CD4-positive, alpha-beta T cell treated with Interleukin-15 for 4 hours (primary cell): ENCODE measurements around the gene ARMH4.

Source experiments
- DNase-seq: peaks from one replicate; pipeline ENCODE4 v3.0.0-alpha.2; 2020; ENCODE audit warnings: low spot score

Gene ARMH4

GRCh38 chr14:58098507-58098906 lies 53.5 kb downstream of the ARMH4 start:
- no peak for DNase-seq

GRCh38 chr14:58096731-58097130 lies 55.3 kb downstream of the ARMH4 start:
- DNase-seq: no peak

DNA sequence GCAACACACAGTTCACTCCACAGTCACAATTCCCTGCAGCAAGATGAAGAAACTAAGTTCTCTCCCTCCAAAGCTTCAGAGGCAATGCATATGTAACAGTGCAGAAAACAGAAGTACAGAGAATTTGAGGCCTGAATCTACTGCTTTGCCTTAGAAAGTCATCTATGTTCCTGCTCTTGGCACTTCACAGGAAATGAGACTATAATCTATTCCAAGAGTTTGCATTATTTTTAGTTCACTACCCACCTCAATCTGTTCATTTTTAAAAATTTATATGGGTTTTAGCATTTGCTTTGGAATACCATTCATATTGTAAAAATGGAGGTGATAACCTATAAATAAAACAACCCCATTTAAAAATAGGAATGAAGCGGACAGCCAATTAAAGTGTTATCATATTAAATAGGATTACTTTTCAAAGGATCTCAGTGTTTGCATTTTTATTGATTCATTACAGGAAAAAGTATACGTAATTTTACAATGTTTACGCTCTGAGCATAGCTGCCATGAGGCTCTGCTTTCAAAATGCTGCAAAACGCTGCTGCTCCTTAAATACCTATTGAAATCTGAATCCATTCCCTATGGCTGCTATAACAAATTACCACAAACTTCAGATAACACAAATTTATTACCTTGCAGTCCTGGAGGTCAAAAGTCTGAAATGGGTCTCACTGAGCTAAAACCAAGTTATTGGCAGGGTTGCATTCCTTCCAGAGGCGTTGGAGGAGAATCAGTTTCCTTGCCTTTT lies 60.0 kb downstream of the ARMH4 start:
- DNase-seq: no peak

GRCh38 chr14:58089612-58090011 lies 62.4 kb downstream of the ARMH4 start:
- no peak for DNase-seq

- DNase-seq: no peak
These were observed 63.1 kb downstream of the ARMH4 start for GRCh38 chr14:58088961-58089360.

DNA sequence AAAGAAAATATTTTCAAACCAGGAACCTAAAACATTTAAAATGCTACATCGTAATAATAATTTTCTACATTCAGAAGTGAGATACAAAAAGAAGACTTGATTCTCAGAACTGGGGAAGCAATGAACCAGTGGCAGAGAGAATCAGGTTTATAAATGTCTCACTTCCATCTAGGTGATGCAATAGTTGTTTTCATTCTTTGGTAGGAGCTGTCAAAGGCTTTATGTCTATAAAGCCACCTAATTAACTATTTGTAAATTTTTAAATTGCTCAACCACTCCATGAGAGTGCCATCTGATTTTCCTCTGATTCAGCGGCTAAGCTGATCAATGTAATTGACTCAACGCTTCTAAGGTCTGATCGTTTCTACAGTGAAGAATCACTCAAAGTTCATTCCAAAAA lies 66.1 kb downstream of the ARMH4 start:
- no peak for DNase-seq

GRCh38 chr14:58082491-58083098 lies 69.4 kb downstream of the ARMH4 start:
- DNase-seq: no peak

DNA sequence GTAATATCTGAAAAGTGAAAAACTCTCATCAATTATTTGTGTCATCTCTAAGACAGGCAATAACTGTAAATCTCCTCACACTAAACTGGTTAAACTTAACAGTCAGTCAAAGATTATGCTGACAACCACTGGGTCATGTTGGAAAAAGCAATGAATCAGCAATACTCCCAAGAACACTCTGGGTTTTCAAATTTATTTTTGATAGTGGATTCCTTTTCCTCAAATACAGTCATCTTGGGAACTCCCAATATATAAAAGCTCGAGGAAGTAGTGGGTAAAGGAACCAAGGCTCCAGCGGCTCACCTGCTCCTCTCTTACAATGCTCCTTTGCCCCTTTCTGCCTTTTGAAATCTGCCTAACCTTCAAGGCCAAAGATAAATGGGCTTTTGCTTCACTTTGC lies 70.0 kb downstream of the ARMH4 start:
- DNase-seq: no peak

DNA sequence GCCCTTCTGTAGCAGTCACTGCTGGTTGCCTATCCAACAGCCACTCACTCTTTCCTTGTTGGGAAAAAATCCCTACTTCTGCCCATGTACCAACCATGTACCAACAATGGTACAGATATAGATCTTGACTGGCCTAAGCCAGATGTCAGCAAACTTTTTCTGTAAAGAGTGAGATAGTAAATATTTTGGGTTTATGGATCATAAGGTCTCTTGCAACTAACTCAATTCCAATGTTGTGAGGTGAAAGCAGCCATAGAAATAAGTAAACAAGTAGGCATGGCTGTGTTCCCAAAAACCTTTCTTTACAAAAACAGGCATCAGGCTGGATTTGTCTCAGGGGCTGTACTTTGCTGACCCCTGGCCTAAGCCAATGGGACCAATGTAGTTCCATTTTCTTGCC lies 73.5 kb downstream of the ARMH4 start:
- DNase-seq: no peak

- no peak for DNase-seq
These were observed 73.9 kb downstream of the ARMH4 start for GRCh38 chr14:58078068-58078467.

DNA sequence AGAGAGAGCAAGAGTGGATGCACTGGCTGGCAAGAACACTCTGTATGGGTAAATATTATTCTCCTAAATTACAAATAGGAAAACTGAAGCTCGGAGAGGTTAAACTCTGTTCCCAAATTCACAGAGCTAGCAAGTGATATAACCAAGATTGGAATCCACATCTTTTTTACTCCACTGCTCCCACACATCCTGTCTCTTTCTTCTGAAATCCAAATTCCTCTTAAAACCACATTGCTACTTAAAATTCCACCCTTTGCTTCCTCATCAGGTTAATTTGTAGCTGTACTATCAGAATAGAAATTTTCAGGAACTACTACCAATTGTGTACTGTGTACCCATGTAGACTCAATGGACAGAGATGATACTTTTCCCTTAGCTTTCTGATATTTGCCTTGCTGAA lies 74.4 kb downstream of the ARMH4 start:
- no peak for DNase-seq

DNA sequence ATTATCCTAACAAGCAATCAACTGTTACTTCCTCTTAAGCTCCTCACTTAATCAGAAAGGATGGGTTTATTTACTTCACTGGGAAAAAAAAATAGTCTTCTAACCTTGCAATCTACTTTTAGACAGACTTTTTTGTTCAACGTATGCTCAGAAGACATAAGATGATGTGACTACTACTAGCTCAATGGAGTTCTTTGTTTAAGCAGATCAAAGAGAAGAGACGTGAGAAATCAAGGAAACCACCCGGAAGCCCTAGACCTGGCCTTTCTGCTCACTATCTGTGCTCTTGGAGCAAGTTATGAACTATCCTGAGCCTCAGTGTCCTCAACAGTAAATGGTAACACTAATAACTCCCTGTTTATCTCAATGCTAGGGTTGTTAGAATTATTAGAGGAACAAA lies 78.5 kb downstream of the ARMH4 start:
- DNase-seq: no peak

- DNase-seq: peak; percentile 25
These were observed 79.5 kb downstream of the ARMH4 start for GRCh38 chr14:58072288-58073071.

- no peak for DNase-seq
These were observed 80.7 kb downstream of the ARMH4 start for GRCh38 chr14:58071341-58071740.

DNA sequence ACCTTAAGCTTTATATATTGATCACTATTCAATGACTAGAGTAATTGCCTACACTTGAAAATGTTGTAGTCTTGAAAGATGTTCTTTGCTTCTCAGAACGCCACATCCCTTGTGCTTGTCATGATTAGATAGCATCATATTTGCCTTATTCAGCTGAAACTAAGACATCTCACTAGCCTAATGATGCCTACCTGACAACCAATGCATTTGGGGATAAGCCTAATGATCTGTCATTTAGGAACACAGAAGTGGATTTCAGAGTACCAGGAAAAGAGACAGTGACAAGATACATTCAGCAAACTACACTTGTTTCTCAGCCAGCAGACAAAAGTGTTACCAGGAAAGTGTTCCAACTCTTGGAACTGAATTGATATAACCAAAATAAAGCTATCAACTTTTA lies 83.7 kb downstream of the ARMH4 start:
- DNase-seq: no peak

GRCh38 chr14:58066115-58066514 lies 85.9 kb downstream of the ARMH4 start:
- no peak for DNase-seq

DNA sequence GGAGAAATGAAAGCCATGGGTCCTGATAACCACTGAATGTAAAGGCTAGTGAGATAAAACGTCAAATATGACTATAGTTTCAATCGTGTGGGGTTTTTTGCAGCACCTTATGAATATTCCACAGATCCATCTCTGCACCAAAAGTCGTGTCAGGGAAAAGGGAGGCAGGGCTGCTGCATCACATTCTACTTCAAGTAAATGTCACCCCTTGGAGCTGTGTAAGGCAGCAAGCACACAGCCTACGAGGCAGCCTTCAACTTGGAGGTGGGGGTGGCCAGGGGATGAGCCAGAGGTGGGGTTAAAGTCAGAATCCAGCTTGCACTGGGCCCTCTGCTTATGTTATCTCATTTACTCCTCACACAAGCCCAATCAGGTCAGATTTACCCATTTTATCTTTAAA lies 90.4 kb downstream of the ARMH4 start:
- no peak for DNase-seq

DNA sequence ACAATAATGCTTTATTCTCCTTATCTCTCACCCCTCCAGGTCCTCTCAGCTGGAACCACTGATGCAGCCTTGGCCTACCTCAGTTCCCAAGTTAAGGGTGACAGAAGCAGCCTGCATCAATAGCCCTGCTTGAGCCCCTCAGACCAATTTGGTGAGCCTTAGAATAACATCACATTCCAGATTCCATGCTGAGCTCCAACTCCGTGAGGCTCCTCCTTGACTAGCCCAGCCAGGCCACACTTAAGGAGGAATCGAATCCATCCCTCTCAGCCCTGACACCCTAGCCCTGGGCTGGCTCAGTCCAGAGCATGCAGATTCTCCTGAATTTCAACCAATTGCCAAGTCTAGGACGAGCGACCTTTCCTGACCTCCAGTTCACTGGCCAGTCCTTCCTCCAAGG lies 91.1 kb downstream of the ARMH4 start:
- DNase-seq: no peak

DNA sequence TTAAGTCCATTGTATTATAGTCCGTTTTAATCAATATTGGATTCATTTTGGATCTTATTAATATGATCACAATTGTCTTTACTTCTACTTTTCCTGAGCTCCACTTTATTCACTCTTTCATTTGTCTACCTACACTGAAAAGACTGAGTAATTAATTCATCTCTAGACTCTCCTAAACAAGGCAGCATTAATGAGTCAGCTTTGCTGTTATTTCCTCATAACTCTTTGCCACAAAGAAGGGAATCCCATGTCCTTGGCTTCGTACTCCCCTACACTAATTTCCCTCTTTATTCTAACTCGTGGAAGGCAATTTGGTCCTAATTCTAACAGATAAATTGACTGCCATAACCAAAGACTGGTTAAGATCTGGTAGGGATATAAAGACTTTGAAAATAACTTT lies 91.9 kb downstream of the ARMH4 start:
- no peak for DNase-seq

DNA sequence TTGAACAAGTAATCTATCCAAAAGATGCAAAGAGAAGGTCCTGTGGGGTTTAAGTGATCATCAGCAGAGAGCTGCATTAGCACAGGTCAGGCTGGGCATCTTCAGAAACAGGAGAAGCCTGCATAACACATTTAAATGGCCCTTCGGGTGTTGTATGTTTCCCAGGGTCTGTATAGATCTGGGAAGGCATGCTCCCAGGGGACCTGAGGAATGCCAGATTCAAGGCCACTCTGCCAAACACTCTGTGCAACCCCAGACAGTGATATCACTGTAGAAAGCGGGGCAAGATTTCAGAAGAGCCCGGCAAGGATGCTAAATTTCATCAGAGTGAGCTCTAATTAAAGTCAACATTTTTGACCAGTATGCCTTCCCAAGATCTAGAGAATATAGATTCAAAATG lies 92.9 kb downstream of the ARMH4 start:
- no peak for DNase-seq

DNA sequence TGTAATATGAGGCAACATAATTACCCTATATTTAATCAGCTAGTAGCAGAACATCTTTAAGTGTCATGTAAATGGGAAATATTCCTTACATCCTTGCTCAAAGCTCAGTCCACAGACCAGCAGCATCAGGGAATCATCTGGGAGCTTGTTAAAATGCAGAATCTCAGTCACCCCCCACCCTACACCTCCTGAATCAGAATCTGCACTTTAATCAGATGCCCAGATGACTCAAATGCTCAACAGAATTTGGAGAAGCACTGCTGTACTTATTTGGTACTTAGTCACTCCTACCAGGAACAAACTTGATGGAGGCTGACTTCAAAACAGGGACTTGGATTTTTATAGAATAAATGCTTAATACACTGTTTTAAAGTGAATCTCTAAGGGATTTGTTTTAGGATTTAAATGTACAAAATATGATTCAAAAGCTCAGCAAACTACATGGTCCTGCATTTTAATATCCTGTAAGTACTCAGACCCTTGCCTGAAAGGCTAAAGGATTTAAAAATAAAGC lies 96.5 kb downstream of the ARMH4 start:
- DNase-seq: no peak

- DNase-seq: no peak
These were observed 97.9 kb downstream of the ARMH4 start for GRCh38 chr14:58054100-58054499.

GRCh38 chr14:58048219-58048618 lies 103.8 kb downstream of the ARMH4 start:
- DNase-seq: no peak
